Measurements from ENCODE around the gene ZNF557.

Gene ZNF557

DNA sequence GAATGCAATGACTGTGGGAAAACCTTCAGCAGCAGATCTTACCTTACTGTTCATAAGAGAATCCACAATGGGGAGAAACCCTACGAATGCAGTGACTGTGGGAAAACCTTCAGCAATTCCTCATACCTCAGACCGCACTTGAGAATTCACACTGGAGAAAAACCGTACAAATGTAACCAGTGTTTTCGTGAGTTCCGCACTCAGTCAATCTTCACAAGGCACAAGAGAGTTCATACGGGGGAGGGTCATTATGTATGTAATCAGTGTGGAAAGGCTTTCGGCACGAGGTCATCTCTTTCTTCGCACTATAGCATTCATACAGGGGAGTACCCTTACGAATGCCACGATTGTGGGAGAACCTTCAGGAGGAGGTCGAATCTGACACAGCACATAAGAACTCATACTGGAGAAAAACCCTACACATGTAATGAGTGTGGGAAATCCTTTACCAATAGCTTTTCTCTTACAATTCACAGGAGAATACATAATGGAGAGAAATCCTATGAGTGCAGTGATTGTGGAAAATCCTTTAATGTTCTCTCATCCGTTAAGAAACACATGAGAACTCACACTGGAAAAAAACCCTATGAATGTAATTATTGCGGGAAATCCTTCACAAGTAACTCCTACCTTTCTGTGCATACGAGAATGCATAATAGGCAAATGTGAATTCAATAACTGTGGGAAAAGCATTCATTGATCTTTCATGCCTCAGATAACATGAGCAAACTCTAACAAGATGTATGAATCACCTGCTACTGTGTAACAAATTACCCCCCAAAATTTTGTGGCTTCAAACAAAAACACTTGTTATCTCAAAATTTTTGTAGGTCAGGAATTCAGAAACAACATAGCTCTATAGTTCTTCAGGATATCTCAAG, 13.8 kb downstream of the ZNF557 start:
- Histone ChIP-seq H3K9me3 (ENCODE audit: severe bottlenecking) (peaks cover 53% of the 10 kb centered on the region), H3K4me3 (ENCODE audit: low read depth, low read length) (no peak overlapping the region), H3K36me3 (peaks cover 70% of the 10 kb centered on the region), H3K27ac (no peak overlapping the region), H3K27me3 (ENCODE audit: insufficient read depth, low read depth, severe bottlenecking) (no peaks in the 10 kb centered on the region)
- DNase-seq, result no peak
- TF ChIP-seq CTCF (IDR thresholded peaks at IDR 0.05; ENCODE audit: low read depth, low read length), result no peak

GRCh38 chr19:7088999-7089398, 19.5 kb downstream of the ZNF557 start:
- H3K27me3 ChIP-seq (ENCODE audit: insufficient read depth, low read depth, severe bottlenecking), result no peaks in the 10 kb centered on the region
- DNase-seq, result no peak
- H3K36me3 ChIP-seq, result peaks cover 17% of the 10 kb centered on the region
- no peak overlapping the region for H3K27ac ChIP-seq
- no peak for TF ChIP-seq CTCF (IDR thresholded peaks at IDR 0.05; ENCODE audit: low read depth, low read length)
- H3K9me3 ChIP-seq (ENCODE audit: severe bottlenecking), result peaks cover 21% of the 10 kb centered on the region
- H3K4me3 ChIP-seq (ENCODE audit: low read depth, low read length), result no peak overlapping the region

DNA sequence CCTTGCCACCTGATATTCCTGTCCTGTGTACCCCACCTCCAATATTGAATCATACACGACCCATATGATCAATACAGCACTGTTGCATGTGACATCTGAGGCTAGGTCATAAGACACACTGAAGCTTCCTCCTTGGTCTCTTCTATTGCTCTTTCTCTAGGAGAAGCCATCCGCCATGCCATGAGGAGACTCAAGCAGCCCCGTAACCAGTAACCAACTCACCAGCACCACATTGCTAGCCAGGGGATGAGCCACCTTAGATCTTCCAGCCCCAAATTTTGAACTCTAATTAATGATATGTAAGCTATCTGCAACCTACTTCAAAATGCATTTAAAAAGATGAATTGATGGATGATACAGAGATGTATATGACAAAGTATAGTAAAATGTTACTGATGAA, 28.6 kb downstream of the ZNF557 start:
- H3K4me3 ChIP-seq (ENCODE audit: low read depth, low read length), result peak overlapping the region; percentile 71
- no peaks in the 10 kb centered on the region for H3K9me3 ChIP-seq (ENCODE audit: severe bottlenecking)
- no peak for TF ChIP-seq CTCF (IDR thresholded peaks at IDR 0.05; ENCODE audit: low read depth, low read length)
- DNase-seq, result no peak
- H3K27ac ChIP-seq, result peak overlapping the region; percentile 97
- no peaks in the 10 kb centered on the region for H3K27me3 ChIP-seq (ENCODE audit: insufficient read depth, low read depth, severe bottlenecking)
- no peaks in the 10 kb centered on the region for H3K36me3 ChIP-seq

DNA sequence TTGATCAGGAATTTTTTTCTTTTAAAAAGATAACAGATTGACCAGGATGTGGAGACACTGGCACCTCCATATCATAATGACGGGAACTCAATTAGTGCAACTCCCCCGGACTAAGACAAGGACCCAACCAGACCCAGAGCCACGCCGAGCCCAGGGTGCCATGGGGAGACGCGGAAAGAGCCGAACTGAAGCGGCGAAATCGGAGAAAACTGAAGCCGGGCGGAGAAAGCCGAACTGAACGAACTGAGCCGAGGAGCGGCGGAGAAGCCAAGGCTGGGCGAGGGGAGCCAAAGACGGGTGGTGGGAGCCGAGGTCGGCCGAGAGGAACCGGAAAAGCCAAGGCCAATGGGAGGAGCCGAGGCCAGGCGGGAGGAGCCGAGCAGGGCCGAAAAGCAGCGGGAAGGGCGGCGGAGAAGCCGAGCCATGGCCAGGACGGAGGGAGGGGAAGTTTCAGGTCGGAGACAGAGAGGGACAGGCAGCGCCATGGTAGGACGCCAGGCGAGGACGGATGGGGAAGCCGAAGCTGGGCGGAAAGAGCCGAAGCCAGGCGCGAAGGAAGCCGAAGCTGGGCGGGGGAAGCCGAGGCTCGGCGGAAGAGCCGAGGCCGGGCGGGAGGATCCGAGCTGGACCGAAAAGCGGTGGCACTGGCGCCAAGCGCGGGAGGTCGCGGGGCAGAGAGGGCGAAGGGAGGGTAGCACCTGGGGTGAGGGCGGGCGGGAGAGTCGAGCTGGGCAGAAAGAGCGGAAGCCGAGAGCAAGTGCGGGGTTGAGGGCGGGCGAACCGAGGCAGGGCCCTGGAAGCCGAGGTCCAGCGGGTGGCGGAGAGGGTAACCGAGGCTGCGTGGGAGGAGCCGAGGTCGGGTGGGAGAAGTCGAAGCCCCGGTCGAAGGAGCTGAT, 29.4 kb downstream of the ZNF557 start:
- peak; percentile 95 for DNase-seq
- Histone ChIP-seq H3K9me3 (ENCODE audit: severe bottlenecking) (no peaks in the 10 kb centered on the region), H3K27me3 (ENCODE audit: insufficient read depth, low read depth, severe bottlenecking) (no peaks in the 10 kb centered on the region), H3K27ac (peak overlapping the region; percentile 97), H3K36me3 (no peaks in the 10 kb centered on the region), H3K4me3 (ENCODE audit: low read depth, low read length) (peak overlapping the region; percentile 71)
- TF ChIP-seq CTCF (IDR thresholded peaks at IDR 0.05; ENCODE audit: low read depth, low read length), result no peak

- Histone ChIP-seq H3K27me3 (ENCODE audit: insufficient read depth, low read depth, severe bottlenecking) (no peaks in the 10 kb centered on the region), H3K9me3 (ENCODE audit: severe bottlenecking) (no peaks in the 10 kb centered on the region), H3K36me3 (no peaks in the 10 kb centered on the region), H3K4me3 (ENCODE audit: low read depth, low read length) (peak overlapping the region; percentile 71), H3K27ac (peak overlapping the region; percentile 97)
- TF ChIP-seq CTCF (IDR thresholded peaks at IDR 0.05; ENCODE audit: low read depth, low read length), result no peak
- DNase-seq, result no peak
Measured at GRCh38 chr19:7099597-7099921, 30.1 kb downstream of the ZNF557 start.
